GM18909 (cell line): ENCODE data around the gene NUTM2F.
"Not testable (repeated sequence)": the region's sequence is repeated elsewhere in the genome, so short reads cannot be mapped to it uniquely, and the experiment has no call there.

Experiments
- ATAC-seq: cut with Tn5 transposase; IDR thresholded peaks from one replicate; pipeline ENCODE4 v1.9.1; 2021; ENCODE audit warnings: mild to moderate bottlenecking; ENCODE audit not compliant: unreplicated experiment, poor library complexity

NUTM2F gene

GRCh38 chr9:94316236-94316635 is 12.2 kb downstream of the NUTM2F start:
- ATAC-seq = peak; percentile 61

- ATAC-seq = not testable (repeated sequence)
These were observed 13.1 kb downstream of the NUTM2F start for GRCh38 chr9:94315034-94315984.

- ATAC-seq = no peak
These were observed 25.1 kb downstream of the NUTM2F start for GRCh38 chr9:94303321-94303720.

- ATAC-seq = no peak
These were observed 26.0 kb downstream of the NUTM2F start for GRCh38 chr9:94302426-94302825.

GRCh38 chr9:94301583-94301982 is 26.9 kb downstream of the NUTM2F start:
- ATAC-seq = no peak

GRCh38 chr9:94300470-94301301 is 27.8 kb downstream of the NUTM2F start:
- no peak for ATAC-seq

GRCh38 chr9:94298949-94299599 is 29.4 kb downstream of the NUTM2F start:
- ATAC-seq = no peak

- no peak for ATAC-seq
These were observed 38.8 kb downstream of the NUTM2F start for GRCh38 chr9:94289691-94290090.

- no peak for ATAC-seq
These were observed 40.4 kb downstream of the NUTM2F start for GRCh38 chr9:94287877-94288513.

GRCh38 chr9:94286116-94286515 is 42.3 kb downstream of the NUTM2F start:
- no peak for ATAC-seq

GRCh38 chr9:94281101-94281500 is 47.3 kb downstream of the NUTM2F start:
- no peak for ATAC-seq

GRCh38 chr9:94280409-94280989 is 47.9 kb downstream of the NUTM2F start:
- no peak for ATAC-seq

GRCh38 chr9:94277885-94278536 is 50.4 kb downstream of the NUTM2F start:
- no peak for ATAC-seq

GRCh38 chr9:94277029-94277428 is 51.4 kb downstream of the NUTM2F start:
- not testable (repeated sequence) for ATAC-seq

GRCh38 chr9:94270009-94270408 is 58.4 kb downstream of the NUTM2F start:
- ATAC-seq = no peak

- ATAC-seq = no peak
These were observed 59.2 kb downstream of the NUTM2F start for GRCh38 chr9:94269264-94269663.
